Endothelial cell (in vitro differentiated cells): ENCODE results near the gene NAV3. TPM values are rescaled to one million over a fixed set of nuclear protein-coding genes. Genes with fewer than 3 reads are reported as not detected.

Experiments used
- DNase-seq: peaks from one replicate; pipeline ENCODE4 v3.0.0; 2021; ENCODE audit warnings: low spot score
- H3K27ac Mint-ChIP-seq: one replicate; pipeline ENCODE4 v1.8.0; 2021; ENCODE audit warnings: mixed read lengths, inconsistent platforms; ENCODE audit not compliant: unreplicated experiment
- H3K27me3 Mint-ChIP-seq: one replicate; pipeline ENCODE4 v1.8.0; 2021; ENCODE audit warnings: mild to moderate bottlenecking, moderate library complexity, mixed read lengths, inconsistent platforms; ENCODE audit not compliant: unreplicated experiment
- H3K36me3 Mint-ChIP-seq: one replicate; pipeline ENCODE4 v1.8.0; 2021; ENCODE audit warnings: mild to moderate bottlenecking, low read depth, mixed read lengths, inconsistent platforms; ENCODE audit not compliant: unreplicated experiment
- H3K4me1 Mint-ChIP-seq: one replicate; pipeline ENCODE4 v1.8.0; 2021; ENCODE audit warnings: mild to moderate bottlenecking, mixed read lengths, inconsistent platforms; ENCODE audit not compliant: unreplicated experiment
- H3K4me3 Mint-ChIP-seq: one replicate; pipeline ENCODE4 v1.8.0; 2021; ENCODE audit warnings: mild to moderate bottlenecking, mixed read lengths, inconsistent platforms; ENCODE audit not compliant: unreplicated experiment
- H3K9me3 Mint-ChIP-seq: one replicate; pipeline ENCODE4 v1.8.0; 2021; ENCODE audit warnings: mixed read lengths, inconsistent platforms; ENCODE audit not compliant: unreplicated experiment
- total RNA-seq: library from RNA; stranded (reverse); fragmentation: NEBNext Ultra II Directional; extraction: Animal tissue kit (Norgen Biotek cat#: 25700); gene quantifications from one replicate; pipeline ENCODE4 v1.2.1, GENCODE V29; 2021; ENCODE audit not compliant: unreplicated experiment
- TF ChIP-seq, protein P1 (sequence below): fragments of 200-600 bp; sonication (generic); IDR thresholded peaks from one replicate; pipeline ENCODE4 v1.5.0; 2021; ENCODE audit warnings: antibody characterized with exemption; ENCODE audit not compliant: unreplicated experiment

The NAV3 gene
- total RNA-seq, 1 donor from 2014 or later: 20.3 TPM

DNA sequence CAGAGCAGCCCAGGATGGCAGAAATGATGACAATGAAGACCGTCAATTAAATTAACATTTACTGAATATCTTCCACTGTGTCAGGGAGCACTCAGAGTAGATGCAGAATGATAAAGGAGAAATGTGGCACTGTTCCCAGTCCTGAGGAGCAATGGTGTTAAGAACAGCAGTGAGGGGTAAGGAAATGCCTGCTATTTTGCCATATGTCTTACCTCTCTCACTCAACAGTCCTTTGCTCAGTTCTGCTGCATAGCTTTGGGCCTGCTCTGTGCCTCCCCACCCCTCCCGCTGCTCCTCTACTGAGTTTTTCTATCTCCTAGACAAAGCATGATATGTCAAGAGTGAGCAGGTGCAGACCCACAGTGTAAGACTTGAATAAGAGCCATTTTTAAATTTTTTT lies 318.8 kb downstream of the NAV3 start:
- DNase-seq: no peak
- Mint-ChIP-seq H3K4me3 (no peak overlapping the region), H3K36me3 (no peaks in the 10 kb centered on the region), H3K4me1 (no peaks in the 10 kb centered on the region), H3K27me3 (no peaks in the 10 kb centered on the region), H3K27ac (no peak overlapping the region), H3K9me3 (no peaks in the 10 kb centered on the region)
- TF ChIP-seq, protein P1, sequence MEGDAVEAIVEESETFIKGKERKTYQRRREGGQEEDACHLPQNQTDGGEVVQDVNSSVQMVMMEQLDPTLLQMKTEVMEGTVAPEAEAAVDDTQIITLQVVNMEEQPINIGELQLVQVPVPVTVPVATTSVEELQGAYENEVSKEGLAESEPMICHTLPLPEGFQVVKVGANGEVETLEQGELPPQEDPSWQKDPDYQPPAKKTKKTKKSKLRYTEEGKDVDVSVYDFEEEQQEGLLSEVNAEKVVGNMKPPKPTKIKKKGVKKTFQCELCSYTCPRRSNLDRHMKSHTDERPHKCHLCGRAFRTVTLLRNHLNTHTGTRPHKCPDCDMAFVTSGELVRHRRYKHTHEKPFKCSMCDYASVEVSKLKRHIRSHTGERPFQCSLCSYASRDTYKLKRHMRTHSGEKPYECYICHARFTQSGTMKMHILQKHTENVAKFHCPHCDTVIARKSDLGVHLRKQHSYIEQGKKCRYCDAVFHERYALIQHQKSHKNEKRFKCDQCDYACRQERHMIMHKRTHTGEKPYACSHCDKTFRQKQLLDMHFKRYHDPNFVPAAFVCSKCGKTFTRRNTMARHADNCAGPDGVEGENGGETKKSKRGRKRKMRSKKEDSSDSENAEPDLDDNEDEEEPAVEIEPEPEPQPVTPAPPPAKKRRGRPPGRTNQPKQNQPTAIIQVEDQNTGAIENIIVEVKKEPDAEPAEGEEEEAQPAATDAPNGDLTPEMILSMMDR: no peak

- Mint-ChIP-seq H3K4me3 (no peak overlapping the region), H3K4me1 (peaks cover 2% of the 10 kb centered on the region), H3K27me3 (no peaks in the 10 kb centered on the region), H3K27ac (no peak overlapping the region), H3K36me3 (peaks cover 4% of the 10 kb centered on the region), H3K9me3 (no peaks in the 10 kb centered on the region)
- TF ChIP-seq, protein P1: no peak
- no peak for DNase-seq
These were observed 324.9 kb downstream of the NAV3 start for GRCh38 chr12:78155546-78155945.

DNA sequence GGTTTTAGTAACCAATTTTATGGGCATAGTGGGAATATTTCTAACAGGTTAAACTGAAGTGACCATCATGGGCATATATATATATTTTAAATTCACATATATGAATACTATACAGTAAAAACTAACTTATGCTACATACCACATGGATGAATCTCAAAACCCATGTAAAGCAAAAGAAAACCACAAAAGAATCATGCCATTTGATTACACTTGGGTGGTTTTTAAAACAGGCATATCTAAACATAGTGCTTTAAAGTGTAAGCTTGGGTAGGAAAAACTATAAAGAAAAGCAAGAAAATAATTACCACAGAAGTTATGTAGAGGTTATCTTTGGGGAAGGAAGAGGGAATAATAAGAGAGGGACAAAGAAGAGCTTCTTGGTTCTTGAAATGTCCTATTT lies 326.1 kb downstream of the NAV3 start:
- H3K4me3 Mint-ChIP-seq: no peak overlapping the region
- no peaks in the 10 kb centered on the region for H3K9me3 Mint-ChIP-seq
- peaks cover 4% of the 10 kb centered on the region for H3K36me3 Mint-ChIP-seq
- TF ChIP-seq, protein P1: no peak
- peaks cover 2% of the 10 kb centered on the region for H3K4me1 Mint-ChIP-seq
- DNase-seq: no peak
- no peaks in the 10 kb centered on the region for H3K27me3 Mint-ChIP-seq
- no peak overlapping the region for H3K27ac Mint-ChIP-seq

- H3K27ac Mint-ChIP-seq: no peak overlapping the region
- no peaks in the 10 kb centered on the region for H3K9me3 Mint-ChIP-seq
- TF ChIP-seq, protein P1: no peak
- no peaks in the 10 kb centered on the region for H3K27me3 Mint-ChIP-seq
- H3K4me3 Mint-ChIP-seq: no peak overlapping the region
- peaks cover 2% of the 10 kb centered on the region for H3K4me1 Mint-ChIP-seq
- H3K36me3 Mint-ChIP-seq: peaks cover 4% of the 10 kb centered on the region
- DNase-seq: no peak
These were observed 326.5 kb downstream of the NAV3 start for GRCh38 chr12:78157199-78157598.

DNA sequence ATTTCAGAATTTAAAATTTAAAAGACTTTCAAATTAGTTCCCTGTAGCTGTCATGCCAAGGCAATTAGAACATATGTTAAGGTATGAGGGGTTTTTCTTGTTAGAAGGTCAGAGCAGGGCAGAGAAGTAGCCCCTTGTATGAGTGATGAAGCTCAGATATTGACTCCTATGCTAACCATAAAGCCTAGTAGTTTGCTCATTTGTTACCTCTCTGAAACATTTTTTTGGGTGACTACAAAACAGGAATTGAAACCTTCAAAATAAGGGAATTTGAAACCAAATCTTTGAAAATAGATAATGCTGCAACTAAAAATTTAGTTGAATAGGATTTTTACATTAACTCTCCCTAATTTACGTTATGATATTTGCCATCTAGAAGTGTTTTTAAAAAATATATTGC lies 333.5 kb downstream of the NAV3 start:
- H3K4me1 Mint-ChIP-seq: peaks cover 4% of the 10 kb centered on the region
- H3K36me3 Mint-ChIP-seq: no peaks in the 10 kb centered on the region
- TF ChIP-seq, protein P1: no peak
- H3K4me3 Mint-ChIP-seq: no peak overlapping the region
- no peak for DNase-seq
- H3K27ac Mint-ChIP-seq: no peak overlapping the region
- H3K9me3 Mint-ChIP-seq: no peaks in the 10 kb centered on the region
- no peaks in the 10 kb centered on the region for H3K27me3 Mint-ChIP-seq
